ENCODE data around the gene SEMA6A.

The SEMA6A gene

GRCh38 chr5:116522356-116523136 lies 52.1 kb downstream of the SEMA6A start:
- DNase-seq: no peak

GRCh38 chr5:116521173-116521872 lies 53.3 kb downstream of the SEMA6A start:
- DNase-seq: no peak

- no peak for DNase-seq
Observed at GRCh38 chr5:116520771-116521170, 53.9 kb downstream of the SEMA6A start.

DNA sequence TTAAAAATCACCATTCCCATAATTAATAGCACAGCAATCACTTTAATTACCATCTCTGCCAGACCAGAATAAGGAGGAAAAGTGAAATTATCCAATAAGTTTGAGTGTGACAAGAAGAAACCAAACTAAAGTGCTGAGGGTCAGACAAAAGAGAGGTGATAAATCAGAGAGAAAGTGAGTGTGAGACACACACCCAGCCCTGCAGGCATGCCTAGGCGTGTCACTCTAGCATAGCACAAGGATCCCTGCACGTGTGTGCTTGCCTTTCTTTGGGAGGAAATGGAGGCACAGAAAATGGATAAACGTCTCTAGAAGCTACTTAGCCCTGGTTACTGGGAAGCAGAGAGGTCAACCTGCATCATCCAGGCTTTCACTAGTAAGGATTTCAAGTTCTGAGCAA lies 56.2 kb downstream of the SEMA6A start:
- no peak for DNase-seq

DNA sequence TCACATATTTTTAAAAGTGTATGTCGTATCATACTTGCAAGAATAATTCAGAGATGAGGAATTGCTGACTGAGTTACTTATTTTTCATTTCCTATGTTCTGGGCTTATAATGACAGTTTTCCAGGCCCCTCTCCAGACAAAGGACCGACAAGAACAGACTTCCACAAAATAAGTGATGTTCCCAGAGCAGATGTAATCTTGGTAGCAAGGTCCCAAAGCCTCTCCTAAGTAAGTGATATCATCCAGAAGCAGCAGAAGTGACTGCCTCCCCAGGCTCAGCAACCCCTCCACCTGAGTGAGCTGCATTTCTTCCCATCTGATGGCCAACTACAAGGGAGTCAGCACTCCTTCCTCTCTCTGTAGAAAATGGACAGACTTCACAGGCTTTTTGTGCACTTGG lies 57.1 kb downstream of the SEMA6A start:
- no peak for DNase-seq

DNA sequence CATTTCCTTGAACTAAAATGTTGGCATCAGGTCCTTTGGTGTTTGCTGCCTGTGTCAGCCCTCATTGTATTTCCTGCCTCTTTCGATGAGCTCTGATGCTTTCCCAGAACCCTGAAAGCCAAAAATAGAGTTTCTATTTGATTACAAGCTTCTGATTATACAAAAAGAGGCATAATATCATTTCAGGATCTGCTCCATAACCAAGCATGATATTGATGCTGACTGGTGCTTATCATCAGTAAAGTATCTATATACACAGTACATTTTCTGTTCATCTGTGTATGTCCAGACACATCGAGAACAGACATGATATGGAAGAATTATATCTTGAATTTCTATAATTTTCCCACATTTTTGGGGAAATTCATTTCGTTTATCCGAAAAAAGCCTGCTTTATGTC lies 58.6 kb downstream of the SEMA6A start:
- no peak for DNase-seq

DNA sequence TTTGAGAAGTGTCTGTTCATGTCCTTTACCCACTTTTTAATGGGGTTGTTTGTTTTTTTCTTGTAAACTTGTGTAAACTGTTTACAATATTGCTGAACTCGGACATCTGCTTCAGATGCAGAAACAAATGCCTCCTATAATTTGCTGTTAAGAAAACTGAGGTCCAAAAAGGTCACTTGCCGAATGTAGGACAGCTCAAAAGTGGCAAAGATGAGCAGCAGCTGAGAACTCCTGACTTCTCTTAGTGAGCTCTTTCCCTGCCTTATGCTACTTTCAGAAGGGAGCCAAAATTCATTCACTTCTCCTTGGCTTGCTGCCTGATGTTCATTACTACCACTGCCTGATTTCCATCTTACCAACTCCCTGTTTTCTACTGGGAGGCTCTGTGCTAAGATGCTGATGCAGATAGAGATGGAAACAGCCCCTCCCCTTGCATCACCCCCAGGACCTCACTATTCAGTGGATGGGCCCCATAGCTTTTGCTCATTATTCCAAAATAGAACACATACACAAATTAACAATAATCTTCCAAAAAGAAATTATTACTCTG lies 60.1 kb downstream of the SEMA6A start:
- DNase-seq: no peak

DNA sequence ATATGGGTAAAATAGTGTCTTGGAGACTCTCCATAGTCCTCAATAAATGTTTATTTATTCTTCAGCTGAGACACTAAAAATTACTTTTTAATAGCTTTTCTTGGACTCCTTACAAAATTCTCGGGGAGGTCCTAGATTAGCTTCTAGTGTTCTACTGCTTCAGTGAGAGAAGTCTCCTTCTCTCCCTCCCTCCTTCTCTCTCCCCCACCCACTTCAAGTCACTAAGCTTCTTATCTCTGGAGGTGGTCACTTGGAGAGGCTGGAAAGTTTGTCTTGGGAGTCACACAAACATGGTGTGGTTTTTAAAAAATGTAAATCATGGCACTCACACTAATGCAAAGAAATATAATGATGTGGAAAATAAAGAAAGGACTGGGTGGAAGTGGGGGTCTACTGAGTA lies 64.1 kb downstream of the SEMA6A start:
- no peak for DNase-seq

DNA sequence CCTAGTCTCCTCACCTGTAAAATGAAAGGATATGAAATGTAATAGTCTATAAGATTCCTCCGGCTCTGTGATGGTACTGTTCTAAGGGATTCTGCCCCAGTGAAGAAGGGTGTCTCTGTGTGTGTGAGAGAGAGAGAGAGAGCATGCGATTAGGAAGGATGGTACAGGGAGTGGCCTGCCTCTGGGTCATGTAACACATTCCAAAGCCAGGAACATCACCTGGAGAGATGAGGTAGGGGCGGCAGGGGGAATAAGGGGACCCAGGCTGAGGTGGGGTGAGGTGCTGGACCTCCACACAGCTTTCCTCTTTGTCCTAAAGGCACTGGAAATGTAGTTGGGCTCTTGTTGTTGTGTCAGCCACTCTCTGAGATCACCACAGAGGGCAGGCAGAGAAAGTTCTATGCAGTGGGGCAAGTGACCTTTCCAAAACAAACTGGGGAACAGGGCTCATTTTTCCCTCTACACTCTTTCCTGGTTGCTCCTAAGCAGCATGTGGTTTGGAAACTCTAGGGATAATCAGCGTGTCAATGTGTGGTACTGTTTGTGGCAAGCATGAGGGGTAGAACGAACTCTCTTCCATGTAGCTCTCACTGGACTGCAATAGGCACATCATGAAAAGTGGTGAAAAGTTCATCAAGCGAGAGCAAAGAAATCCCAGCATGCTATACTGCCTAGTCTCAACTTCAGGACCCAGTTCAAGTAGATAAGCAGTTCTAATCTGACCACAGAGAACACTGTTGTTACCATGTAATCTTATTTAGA lies 65.0 kb downstream of the SEMA6A start:
- DNase-seq: no peak

DNA sequence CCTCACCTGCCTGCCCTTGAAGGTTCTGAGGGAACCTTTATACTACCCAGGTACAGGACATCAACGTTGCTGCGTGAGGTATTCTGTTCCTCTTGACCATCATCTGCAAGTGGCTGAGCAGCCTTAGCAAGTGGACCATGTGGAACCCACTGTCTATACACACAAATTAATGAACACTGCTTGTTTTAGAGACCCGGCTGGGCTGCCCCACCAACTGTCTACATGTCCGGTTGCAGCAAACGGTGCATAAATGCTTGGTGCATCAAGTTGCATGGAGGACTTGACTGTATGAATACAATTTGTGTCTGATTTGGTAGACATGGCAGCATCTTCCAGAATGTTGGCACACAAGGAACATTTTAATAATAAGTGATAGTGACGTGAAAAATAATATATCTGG lies 65.8 kb downstream of the SEMA6A start:
- no peak for DNase-seq

DNA sequence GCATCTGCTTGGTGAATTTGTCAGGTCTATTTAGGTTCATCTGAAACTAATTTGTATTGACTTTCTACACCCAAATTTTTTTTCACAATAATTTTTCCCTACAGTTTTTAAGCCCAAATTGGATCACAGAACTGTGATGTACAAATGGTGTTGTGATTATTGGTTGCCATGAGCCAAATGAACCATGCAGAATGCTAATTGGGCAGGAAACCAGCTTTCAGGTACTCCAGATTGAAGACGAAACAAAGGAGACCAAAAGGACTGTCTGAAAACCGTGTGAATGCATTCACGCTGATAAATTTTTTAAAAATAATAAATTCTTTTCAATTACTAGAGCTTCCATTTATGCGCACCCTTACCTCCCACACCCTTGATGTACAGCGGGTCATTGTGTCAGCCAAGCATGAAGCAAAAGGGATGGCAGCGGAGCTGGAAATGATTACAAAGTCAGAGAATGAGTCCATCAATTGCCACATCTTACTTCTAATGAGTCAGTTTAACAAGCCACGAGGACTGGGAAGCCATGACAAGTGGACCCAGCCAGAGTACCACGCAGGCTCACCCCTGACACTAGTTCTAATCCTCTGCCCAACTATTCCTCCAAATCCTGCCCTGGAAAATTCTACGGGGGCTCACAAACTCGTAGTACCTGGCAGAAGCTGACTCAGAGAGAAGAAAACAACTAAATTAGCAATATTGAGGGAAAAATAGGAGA lies 66.5 kb downstream of the SEMA6A start:
- DNase-seq: no peak

GRCh38 chr5:116507051-116507537 lies 67.5 kb downstream of the SEMA6A start:
- DNase-seq: no peak

DNA sequence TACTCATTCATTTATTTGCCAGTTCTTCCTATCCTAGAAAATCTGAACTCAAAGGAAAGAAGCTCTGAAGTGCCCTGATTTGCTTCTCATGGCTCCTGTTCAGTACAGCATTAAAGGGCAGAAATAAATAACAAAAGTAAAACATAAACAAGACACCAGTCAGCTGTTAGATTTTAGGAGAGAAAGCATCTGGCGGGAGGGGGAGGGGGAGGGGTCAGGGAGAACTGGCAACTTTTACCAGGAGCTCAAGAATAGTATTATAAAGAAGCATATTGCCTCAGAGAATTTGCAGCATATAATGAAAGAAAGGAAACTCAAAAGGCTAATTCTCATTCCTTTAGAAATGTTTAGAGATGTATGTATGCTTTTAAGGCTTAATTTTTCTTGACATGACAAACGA lies 68.1 kb downstream of the SEMA6A start:
- DNase-seq: no peak

- no peak for DNase-seq
Observed at GRCh38 chr5:116504593-116505166, 69.9 kb downstream of the SEMA6A start.

DNA sequence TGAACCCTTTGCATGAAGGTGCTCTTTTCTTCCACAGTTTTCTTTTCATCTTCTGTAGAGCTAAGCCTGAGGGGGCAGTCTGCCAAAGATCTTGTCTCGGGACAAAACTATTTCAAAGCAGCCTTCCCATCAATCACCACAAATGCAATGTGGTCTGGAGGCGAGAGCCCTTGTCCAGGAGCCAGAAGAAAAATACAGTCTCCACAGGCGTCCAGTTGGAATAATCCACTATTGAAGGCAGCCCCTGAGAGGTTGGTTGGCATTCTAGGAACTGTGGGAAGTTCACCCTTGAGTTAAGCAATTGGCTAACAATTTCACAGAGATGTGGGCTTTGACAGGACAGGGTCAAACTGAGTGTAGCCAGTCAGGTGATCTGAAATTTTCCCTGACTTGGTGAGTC lies 72.0 kb downstream of the SEMA6A start:
- no peak for DNase-seq

DNA sequence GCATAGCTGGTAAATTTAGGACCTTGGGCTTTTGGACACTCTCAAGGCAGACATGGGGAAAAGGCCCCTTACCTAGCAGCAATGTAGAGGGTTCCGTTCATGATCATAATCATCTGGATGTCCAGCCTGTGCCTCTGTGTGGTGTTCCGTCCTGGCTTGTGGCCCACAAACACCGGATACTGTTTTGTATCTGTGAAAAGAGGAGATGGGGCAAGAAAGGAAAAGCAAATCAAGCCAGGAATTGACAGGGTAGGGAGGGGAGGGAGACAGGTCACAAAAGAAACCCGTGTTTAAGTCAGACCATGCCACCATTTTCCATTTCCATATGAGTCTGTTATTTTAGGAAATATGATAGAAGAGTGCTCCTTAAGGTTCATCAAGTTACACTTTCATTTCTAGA lies 72.5 kb downstream of the SEMA6A start:
- DNase-seq: no peak

GRCh38 chr5:116498503-116499048 lies 76.0 kb downstream of the SEMA6A start:
- DNase-seq: no peak

DNA sequence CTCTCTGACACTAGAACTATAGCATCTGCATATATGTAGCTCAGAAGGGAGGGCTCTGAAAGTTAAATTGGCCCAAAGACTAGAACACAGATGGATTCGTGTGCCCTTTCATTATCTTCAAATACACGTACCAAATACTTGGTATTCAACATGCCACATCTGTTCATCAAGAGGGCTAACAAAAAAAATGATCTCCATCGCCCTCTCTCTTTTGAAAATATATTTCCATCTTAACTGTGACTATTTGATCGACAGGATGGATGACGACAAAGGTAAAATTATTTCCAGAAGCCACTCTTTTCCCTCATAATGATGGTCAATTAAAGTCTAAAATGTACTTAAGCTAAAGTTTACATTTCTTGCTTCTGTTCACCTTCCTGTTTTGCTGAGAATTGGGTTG lies 77.0 kb downstream of the SEMA6A start:
- no peak for DNase-seq

- DNase-seq: no peak
Observed at GRCh38 chr5:116495786-116496357, 78.8 kb downstream of the SEMA6A start.

GRCh38 chr5:116494784-116495450 lies 79.7 kb downstream of the SEMA6A start:
- DNase-seq: no peak

DNA sequence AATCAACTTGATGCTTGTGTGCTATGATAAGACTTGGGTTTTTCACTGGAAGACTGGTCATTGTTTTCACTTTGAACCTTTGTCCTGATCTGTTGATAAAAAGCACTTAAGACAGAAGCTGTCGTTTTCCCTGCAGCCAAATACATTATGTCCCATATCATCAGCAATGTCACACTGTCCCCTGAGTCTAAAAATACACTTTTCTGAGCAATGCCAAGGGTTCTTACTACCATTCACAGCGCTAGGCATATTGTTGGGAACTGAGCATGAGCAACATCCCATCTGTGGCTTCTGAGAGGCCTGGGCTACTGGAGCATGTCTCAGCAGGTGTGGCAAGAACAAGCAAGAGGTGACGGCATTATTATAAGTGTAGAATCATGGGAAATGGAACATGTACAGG lies 81.8 kb downstream of the SEMA6A start:
- DNase-seq: no peak
